ENCODE data around the gene PGAM5.

PGAM5 gene

DNA sequence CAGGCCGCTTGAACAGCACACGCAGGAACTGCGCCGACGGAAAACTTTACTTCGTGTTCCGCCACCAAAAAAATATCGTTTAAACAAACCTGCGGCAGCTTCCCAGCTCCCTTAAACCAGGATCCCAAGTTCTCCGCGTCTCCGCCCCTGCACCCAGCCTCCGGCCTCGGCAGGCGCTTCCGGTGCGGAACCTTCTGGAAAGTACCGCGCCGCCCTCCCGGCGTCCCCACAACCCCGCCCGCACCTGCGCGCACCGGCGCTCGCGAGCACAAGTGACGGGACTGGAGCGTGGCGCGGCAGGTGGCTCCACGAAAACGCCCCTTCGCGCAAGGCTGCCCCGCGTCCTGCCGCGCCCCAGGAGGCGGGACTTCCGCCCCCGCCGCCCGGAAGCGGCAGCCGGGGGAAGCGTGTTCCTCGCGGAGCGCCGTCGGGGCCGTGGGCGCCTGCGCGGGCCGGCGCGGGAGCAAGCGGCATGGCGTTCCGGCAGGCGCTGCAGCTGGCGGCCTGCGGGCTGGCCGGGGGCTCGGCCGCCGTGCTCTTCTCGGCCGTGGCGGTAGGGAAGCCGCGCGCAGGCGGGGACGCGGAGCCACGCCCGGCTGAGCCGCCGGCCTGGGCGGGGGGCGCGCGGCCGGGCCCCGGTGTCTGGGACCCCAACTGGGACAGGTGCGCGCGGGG is at the start of gene PGAM5:
PGAM5 (plus strand) TSS at position 438 of the 675 bp plus-strand sequence; CDS start at position 473, 35 bp downstream.
- peaks cover 22% of the 10 kb centered on the region for H3K36me3 Mint-ChIP-seq
- H3K4me1 Mint-ChIP-seq, result peaks cover 24% of the 10 kb centered on the region
- peak; percentile 97 for ATAC-seq
- peaks cover 4% of the 10 kb centered on the region for H3K9me3 Mint-ChIP-seq
- H3K4me3 Mint-ChIP-seq, result peak within 1 kb of the TSS; percentile 89
- no peaks in the 10 kb centered on the region for H3K27me3 Mint-ChIP-seq
- peak within 1 kb of the TSS; percentile 94 for H3K27ac Mint-ChIP-seq

DNA sequence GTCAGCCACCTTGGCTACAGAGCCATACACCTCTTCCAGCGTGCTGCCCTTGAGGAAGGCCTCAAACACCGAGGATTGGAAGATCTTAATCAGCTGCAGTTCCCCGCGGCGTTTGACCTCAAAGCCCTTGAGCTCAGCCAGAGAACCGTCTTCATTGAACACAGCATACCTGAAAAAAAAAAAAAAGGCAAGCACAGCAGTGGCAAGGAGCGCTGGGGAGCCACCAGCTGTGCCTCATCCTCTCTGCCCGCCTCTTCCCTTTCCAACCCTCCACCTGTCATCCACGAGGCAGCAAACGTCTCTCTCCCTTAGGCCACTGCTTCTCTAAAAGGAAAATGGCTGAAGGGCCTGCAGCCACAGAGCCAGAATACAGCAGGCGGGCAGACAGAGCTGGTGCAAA is 49.6 kb upstream of the PGAM5 start:
- Mint-ChIP-seq H3K36me3 (peaks cover 81% of the 10 kb centered on the region), H3K27me3 (no peaks in the 10 kb centered on the region), H3K4me1 (peaks cover 4% of the 10 kb centered on the region), H3K27ac (no peak overlapping the region), H3K4me3 (no peak overlapping the region), H3K9me3 (no peaks in the 10 kb centered on the region)
- no peak for ATAC-seq

DNA sequence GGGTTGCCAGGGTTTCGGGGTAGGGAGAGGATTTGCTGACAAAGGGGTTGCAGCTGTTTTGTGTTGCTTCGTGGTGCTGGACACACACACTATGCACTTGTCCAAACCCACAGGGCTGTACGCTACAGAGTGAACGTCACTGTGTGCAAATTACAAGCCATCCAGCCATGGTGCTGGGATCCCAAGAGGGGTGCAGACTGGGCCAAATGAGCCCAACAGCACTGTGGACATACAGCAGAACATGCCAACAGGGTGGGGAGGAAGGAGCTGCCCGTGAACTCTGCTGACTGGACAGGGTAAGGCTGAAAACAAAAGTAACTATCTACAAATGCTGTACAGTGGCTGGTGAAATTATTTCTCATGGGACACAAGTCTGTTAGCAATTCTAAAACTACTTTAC is 48.7 kb upstream of the PGAM5 start:
- peaks cover 84% of the 10 kb centered on the region for H3K36me3 Mint-ChIP-seq
- H3K9me3 Mint-ChIP-seq, result no peaks in the 10 kb centered on the region
- H3K4me1 Mint-ChIP-seq, result peaks cover 4% of the 10 kb centered on the region
- ATAC-seq, result no peak
- H3K4me3 Mint-ChIP-seq, result no peak overlapping the region
- H3K27ac Mint-ChIP-seq, result no peak overlapping the region
- no peaks in the 10 kb centered on the region for H3K27me3 Mint-ChIP-seq

DNA sequence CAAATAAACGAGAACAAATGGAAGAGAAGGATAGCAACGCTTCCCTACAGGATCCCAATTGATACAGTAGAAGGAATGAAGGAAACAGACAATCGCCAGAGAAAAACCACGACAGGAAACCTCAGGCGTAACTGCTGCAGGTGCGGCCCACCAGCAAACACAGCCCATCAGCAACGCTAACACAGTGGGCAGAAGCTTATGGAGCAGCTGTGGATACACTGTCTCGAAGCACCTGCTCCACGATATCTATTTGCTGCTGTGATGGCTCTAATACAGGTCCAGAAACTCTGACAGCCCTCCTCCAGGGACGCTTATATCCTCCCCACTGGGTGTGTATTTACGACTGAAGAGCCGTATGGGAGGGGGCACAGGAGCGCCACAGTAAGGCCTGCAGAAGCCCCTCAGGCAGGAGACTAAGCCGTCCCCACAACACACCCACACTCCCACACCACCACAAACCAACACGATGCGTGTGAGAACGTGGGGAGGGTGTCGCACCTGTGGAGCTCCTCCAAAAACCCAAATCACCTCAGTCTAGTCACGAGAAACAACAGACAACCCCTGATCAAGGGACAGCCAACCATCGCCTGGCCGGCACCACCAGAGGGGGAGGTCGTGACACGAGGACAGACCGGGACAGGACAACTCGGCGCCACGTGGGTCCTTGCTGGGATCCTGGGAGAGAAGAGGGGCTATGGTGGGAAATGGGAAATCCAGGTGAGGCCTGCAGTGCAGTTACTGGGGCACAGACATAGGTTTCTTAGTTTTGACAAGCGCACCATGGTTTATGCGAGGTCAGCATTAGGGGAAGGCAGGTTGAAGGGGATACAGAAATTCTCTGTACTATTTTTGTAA is 47.5 kb upstream of the PGAM5 start:
- ATAC-seq, result no peak
- Mint-ChIP-seq H3K27ac (no peak overlapping the region), H3K27me3 (no peaks in the 10 kb centered on the region), H3K4me1 (peaks cover 4% of the 10 kb centered on the region), H3K9me3 (no peaks in the 10 kb centered on the region), H3K36me3 (peaks cover 84% of the 10 kb centered on the region), H3K4me3 (no peak overlapping the region)

DNA sequence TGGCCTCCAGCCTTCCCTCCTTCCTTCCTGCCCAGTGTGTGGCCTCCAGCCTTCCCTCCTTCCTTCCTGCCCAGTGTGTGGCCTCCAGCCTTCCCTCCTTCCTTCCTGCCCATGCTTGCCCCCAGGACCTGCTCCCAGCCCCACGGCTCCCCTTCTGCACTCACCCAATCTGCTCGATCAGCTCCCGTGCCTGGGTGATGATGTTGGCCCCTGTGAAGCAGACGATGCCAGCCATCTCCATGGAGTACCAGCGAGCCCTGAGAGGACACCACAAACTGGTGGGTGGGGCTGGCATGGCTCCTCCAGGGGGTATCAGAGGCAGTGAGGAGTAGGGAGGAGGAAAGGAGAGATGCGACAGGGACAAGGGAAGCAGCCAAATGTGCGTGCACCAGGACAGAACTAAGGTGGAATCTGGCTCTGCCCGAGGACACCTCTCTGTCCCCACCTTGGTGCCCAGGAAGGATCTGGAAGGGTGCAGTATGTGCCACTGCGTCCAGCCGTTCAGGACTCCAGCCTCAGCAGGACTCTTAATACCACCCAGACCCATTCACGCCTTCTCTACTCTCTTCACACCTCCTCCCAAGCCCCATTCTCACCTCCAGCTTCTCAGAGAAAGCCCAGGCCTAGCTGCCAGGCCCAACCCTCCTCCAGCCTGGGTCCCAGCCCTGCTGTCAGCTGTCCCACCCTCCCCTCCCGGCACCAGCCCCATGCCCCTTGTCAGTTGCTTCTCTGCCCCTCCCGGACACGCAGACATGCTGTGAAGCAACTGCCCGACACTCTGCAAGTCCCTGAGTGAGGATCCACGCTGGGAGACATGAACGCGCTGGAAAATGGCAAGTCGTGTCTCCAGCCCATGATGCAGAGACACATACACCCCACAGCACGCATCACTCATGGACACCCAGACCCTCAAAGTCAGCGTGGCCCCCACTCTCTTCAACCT is 46.2 kb upstream of the PGAM5 start:
- H3K27ac Mint-ChIP-seq, result no peak overlapping the region
- H3K36me3 Mint-ChIP-seq, result peaks cover 84% of the 10 kb centered on the region
- no peaks in the 10 kb centered on the region for H3K27me3 Mint-ChIP-seq
- peaks cover 4% of the 10 kb centered on the region for H3K4me1 Mint-ChIP-seq
- H3K4me3 Mint-ChIP-seq, result no peak overlapping the region
- no peaks in the 10 kb centered on the region for H3K9me3 Mint-ChIP-seq
- ATAC-seq, result no peak

DNA sequence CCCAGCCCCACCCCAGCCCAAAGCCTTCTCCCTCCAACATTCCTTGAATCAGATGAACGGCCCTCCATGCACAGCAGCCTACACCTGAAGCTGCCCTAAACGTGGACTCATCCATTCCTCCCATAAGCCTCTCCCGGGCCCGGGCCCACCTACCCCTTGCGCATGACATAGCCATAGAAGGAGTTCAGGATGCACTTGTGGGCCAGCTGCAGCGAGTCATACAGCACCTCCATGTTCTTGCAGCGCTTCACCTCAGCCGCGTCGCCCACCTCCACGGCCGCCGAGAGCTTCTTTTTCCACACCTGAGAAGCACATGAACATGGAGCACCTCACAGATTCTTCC is 45.5 kb upstream of the PGAM5 start:
- Mint-ChIP-seq H3K27ac (no peak overlapping the region), H3K4me1 (peaks cover 4% of the 10 kb centered on the region), H3K36me3 (peaks cover 84% of the 10 kb centered on the region)

DNA sequence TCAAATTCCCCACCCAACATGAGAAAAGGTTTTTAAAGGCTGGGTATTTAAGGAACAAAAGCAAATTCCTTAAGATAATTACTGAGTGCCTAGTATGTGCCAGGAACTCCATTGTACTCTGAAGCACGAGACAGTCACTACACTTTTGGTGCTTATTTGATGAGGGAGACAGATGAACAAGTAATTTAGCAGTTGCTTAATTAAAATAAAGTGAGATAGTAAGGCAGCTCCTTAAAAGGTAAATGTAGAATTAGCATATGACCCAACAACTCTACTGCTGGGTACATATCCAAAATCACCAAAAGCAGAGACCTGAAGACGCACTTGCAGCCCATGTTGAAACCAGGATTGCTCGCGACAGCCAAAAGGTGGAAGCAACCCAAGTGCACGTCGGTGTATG is 44.8 kb upstream of the PGAM5 start:
- Mint-ChIP-seq H3K27ac (no peak overlapping the region), H3K36me3 (peaks cover 81% of the 10 kb centered on the region), H3K4me1 (peaks cover 4% of the 10 kb centered on the region), H3K27me3 (no peaks in the 10 kb centered on the region), H3K4me3 (no peak overlapping the region), H3K9me3 (no peaks in the 10 kb centered on the region)
- no peak for ATAC-seq

More for the DNA sequence above, 45.5 kb upstream of the PGAM5 start:
- H3K4me3 Mint-ChIP-seq, result no peak overlapping the region
- ATAC-seq, result no peak
- no peaks in the 10 kb centered on the region for H3K27me3 Mint-ChIP-seq
- no peaks in the 10 kb centered on the region for H3K9me3 Mint-ChIP-seq

DNA sequence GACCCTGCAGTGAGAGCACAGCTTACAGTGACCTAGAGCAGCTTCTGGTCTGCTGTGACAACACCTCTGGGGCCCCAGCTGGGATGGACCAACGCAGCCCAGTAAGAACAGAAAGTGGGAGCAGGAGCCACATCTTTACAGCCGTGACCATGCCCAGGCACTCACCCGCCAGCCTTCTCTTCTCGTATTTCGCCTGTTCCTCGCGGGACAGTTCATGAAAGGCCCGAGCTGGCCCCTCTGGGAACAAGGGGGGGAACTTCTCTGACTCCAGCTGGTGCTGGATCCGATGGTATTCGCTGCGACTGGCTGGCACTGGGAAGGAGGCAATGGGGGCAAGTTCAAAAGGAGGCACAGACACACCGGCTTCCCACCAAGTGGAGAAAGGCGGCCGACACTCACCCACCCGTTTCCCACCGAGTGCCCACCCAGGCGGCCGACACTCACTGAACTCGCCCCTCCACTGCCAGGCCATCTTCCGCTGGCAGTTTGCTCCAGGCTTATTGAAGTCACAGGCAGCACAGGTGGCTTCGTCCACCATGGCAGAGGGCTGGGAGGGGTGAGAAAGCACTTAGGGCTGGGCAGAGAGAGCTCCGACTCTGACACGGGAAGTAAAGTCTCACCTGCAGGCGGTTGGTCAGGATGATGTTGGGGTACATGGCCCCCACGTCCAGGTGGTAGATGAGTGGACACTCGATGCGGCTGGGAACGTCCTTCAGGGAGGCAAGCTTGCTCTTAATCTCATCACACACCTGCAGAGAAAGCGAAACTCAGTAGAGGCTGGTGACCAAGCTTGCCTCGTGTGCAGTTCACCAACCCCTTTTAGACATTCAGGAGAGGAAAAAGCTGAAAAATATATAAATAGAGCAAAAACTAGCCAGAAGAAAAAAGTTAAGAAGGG is 42.2 kb upstream of the PGAM5 start:
- ATAC-seq, result no peak
- H3K4me3 Mint-ChIP-seq, result no peak overlapping the region
- H3K27ac Mint-ChIP-seq, result no peak overlapping the region
- no peaks in the 10 kb centered on the region for H3K9me3 Mint-ChIP-seq
- H3K36me3 Mint-ChIP-seq, result peaks cover 73% of the 10 kb centered on the region
- no peaks in the 10 kb centered on the region for H3K4me1 Mint-ChIP-seq
- no peaks in the 10 kb centered on the region for H3K27me3 Mint-ChIP-seq

DNA sequence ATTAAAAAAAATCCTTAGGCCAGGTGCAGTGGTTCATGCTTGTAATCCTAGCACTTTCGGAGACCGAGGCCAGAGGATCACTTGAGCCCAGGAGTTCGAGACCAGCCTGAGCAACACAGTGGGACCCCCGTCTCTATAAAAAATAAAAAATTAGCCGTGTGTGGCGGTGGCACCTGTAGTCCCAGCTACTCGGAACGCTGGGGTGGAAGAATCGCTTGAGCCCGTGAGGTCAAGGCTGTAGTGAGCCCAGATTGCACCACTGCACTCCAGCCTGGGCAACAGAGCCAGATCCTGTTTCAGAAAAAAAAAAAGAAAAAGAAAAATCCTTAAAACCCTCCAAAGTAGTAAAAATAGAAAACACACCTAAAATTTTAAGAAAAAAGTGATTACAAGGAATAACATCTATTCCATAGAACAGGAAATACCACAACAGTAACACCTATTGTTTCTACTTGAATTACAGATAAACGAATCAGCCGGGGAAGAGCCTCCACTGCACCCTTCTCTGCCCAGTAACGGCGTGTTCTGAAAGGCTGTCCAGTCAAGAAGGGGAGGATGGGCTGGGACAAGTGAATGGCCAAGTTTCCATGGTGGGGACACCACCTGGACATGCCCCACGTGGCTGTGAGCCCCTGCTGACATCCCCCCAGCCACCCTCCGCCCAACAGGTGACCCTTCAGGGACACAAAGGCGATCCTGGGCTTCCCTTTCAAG is 41.3 kb upstream of the PGAM5 start:
- Mint-ChIP-seq H3K4me3 (no peak overlapping the region), H3K4me1 (no peaks in the 10 kb centered on the region), H3K27me3 (no peaks in the 10 kb centered on the region), H3K9me3 (no peaks in the 10 kb centered on the region), H3K36me3 (peaks cover 71% of the 10 kb centered on the region), H3K27ac (no peak overlapping the region)
- ATAC-seq, result no peak

DNA sequence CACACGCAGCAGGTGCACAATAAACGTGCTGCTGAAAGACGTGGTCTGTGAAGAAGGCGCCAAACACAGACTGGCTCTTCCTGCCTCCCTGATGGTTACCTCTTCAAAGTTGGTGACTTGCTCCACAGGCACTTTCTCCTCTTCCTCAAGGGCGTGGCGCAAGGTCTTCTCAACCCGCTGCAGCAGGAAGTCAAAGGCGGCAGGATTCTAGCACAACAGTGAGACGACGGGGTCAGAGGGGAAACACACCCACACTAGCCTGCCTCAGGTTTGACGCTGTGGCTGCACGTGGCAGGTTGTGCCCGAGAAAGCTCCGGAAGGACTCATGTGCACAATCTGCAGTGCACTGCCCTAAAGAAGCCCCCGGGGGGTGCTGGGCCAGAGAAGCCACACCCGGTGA is 38.5 kb upstream of the PGAM5 start:
- H3K27ac Mint-ChIP-seq, result no peak overlapping the region
- ATAC-seq, result no peak
- H3K36me3 Mint-ChIP-seq, result peaks cover 74% of the 10 kb centered on the region
- H3K27me3 Mint-ChIP-seq, result no peaks in the 10 kb centered on the region
- no peaks in the 10 kb centered on the region for H3K4me1 Mint-ChIP-seq
- H3K4me3 Mint-ChIP-seq, result no peak overlapping the region
- no peaks in the 10 kb centered on the region for H3K9me3 Mint-ChIP-seq

DNA sequence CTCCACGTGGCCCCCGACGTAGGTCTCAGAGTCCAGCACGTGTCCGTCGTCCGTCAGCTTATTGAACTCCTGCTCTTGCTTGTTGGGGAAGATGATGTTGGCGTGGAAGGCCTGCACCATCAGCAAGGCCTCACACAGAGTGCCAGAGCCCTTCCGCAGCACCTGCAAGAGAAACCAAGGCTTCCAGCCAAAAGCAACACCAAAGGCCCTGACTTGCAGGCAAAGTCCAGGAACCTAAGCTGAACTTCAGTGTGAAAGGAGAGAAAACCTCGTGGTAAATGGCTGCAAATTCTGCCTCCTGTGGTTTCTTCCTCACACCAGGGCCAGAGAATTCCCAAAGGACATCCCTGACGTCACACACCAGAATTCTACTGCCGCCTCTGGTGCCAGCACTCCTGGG is 38.0 kb upstream of the PGAM5 start:
- no peaks in the 10 kb centered on the region for H3K4me1 Mint-ChIP-seq
- no peak overlapping the region for H3K27ac Mint-ChIP-seq
- no peak for ATAC-seq
- no peaks in the 10 kb centered on the region for H3K9me3 Mint-ChIP-seq
- H3K36me3 Mint-ChIP-seq, result peaks cover 74% of the 10 kb centered on the region
- no peaks in the 10 kb centered on the region for H3K27me3 Mint-ChIP-seq
- no peak overlapping the region for H3K4me3 Mint-ChIP-seq

DNA sequence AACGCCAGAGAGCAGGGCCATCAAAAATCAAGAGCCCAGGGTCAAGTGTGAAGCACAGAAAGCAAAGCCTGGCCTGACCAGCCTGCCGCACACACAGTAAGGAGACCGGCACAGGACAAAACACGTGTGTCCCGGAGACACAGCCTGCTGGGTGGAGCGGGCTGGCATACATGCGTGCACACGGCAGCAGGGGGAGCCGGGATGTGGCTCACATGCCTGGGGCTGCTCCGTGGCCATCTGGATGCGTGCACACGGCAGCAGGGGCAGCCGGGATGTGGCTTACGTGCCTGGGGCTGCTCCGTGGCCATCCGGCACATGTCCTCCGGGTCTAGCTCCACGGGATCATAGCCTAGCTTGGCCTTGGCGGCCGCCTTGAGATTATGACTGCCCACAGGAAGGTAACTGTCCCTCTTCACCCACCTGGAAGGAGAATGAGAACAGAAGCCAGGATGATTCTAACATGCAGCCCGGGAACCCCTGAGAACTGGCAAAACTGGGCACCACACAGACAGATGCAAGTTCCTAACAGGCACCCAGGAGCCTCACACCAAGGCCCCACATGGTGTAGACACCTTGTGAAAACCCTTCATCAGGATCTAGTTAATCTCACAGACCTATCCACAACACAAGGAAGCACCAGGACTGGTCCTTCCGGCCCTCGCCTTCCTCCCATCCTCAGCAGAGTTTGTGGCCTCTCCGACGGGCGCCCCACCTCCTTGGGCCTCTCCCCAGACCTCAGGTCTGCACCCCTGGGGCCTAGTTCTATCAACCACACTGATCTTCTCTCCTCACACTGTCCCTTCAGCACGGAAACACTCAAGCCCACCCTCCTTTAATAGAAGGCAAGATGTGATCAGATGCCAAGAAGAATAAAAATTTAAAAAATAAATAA is 37.1 kb upstream of the PGAM5 start:
- Mint-ChIP-seq H3K27ac (no peak overlapping the region), H3K27me3 (no peaks in the 10 kb centered on the region), H3K9me3 (no peaks in the 10 kb centered on the region), H3K4me1 (no peaks in the 10 kb centered on the region), H3K4me3 (no peak overlapping the region), H3K36me3 (peaks cover 74% of the 10 kb centered on the region)
- ATAC-seq, result no peak

DNA sequence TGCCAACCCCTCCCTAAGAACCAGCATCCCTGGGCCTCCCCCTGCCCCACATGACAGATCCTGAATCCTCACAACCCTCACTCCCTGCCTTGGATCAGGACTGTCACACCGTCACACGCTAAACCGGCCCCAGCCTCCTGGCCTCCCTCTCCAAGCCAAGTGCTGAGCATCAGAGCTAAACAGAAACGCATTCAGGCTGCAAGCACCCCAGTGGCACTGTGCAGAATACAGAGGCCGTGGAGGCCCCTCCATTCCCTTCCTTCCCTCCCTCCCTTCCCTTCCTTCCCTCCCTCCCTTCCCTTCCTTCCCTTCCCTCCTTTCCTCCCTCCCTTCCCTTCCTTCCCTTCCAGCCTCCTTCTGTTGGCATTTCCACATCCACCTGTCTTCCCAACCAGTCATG is 36.1 kb upstream of the PGAM5 start:
- ATAC-seq, result no peak
- Mint-ChIP-seq H3K27me3 (no peaks in the 10 kb centered on the region), H3K9me3 (no peaks in the 10 kb centered on the region), H3K36me3 (peaks cover 80% of the 10 kb centered on the region), H3K4me1 (no peaks in the 10 kb centered on the region), H3K27ac (no peak overlapping the region), H3K4me3 (no peak overlapping the region)

All from stimulated activated memory B cell treated with anti-CD40 and anti-IgM and Interleukin-4, amounts not matched to agents 10 μg/mL and 1 μg/mL and 100 μg/mL, for 72 hours (primary cell).